ENCODE data around the gene HGFAC. TPM values are rescaled to one million over a fixed set of nuclear protein-coding genes. Genes with fewer than 3 reads are reported as not detected.

Gene HGFAC
- total RNA-seq, 1 donor from 2014 or later, result not detected

DNA sequence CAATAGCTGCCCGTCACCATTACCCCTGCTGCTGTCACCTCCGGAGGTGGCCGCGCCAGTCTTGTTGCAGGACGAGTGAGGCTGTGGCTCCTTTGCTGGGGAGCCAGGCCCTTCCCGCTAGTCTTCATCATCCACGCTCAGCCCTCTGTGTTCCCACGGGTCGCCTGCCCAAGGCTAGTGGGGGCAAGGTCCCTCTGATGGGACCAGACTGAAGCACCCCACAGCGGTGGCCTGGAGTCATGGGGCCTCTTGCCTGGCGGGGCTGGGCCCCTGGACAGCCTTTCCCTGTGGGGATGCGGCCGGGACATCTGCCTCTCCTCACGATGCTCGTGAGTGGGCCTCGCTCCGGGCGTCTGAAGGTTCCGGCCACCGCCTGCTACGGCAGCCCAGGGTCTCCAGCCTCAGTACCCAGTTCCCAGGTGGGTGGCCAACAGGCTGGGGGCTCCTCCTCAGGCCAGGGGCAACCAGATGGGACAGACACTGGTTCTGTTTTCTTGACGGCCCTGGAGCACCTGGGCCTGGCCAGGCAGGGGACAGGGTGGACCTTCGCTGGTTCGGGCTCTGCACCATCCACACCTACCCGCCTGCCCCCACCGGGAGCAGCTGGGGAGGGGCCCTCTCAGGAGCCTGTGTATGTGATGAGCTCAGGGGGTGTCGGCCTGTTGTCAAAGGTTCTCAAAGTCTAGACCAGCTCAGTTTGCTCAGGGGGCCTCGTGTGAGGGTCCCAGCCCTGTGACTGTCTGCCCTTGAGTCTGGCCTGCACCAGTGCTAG, 53.6 kb downstream of the HGFAC start:
- H3K36me3 ChIP-seq, result no peaks in the 10 kb centered on the region
- H3K27me3 ChIP-seq, result no peaks in the 10 kb centered on the region
- intact Hi-C loops (cut with DNase I), result no loop called here
- no peaks in the 10 kb centered on the region for H3K4me1 ChIP-seq
- no peak overlapping the region for H3K27ac ChIP-seq
- H3K4me3 ChIP-seq, result no peak overlapping the region
- no peak for TF ChIP-seq POLR2A (IDR thresholded peaks at IDR 0.05)
- TF ChIP-seq, protein P1, sequence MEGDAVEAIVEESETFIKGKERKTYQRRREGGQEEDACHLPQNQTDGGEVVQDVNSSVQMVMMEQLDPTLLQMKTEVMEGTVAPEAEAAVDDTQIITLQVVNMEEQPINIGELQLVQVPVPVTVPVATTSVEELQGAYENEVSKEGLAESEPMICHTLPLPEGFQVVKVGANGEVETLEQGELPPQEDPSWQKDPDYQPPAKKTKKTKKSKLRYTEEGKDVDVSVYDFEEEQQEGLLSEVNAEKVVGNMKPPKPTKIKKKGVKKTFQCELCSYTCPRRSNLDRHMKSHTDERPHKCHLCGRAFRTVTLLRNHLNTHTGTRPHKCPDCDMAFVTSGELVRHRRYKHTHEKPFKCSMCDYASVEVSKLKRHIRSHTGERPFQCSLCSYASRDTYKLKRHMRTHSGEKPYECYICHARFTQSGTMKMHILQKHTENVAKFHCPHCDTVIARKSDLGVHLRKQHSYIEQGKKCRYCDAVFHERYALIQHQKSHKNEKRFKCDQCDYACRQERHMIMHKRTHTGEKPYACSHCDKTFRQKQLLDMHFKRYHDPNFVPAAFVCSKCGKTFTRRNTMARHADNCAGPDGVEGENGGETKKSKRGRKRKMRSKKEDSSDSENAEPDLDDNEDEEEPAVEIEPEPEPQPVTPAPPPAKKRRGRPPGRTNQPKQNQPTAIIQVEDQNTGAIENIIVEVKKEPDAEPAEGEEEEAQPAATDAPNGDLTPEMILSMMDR (IDR thresholded peaks at IDR 0.05), result no peak
- no peak for TF ChIP-seq POLR2AphosphoS5 (IDR thresholded peaks at IDR 0.05; ENCODE audit: insufficient read depth in 1 of 2, low read depth in 1 of 2)
- no peaks in the 10 kb centered on the region for H3K9me3 ChIP-seq
- DNase-seq (ENCODE audit: extremely low spot score in 2 of 2), result no peak

DNA sequence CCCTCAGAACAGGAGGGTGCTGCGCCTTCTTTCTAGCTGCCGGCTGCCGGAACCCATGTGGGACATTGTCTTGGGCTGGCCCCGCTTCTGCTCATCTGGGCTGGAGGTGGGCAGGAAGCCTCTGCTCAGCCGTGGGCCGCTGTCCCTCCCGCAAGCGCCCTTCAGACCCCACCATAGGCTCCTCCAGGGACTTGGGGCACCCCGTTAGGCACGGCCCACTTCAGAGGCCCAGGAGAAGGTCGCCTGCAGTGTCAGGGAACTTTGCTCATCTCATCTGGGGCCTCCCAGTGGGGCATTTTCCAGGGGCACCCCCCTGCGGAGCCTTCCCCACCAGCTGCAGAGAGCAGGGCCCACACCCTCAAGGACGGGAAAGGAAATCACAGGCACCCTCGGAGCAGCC, 54.3 kb downstream of the HGFAC start:
- Histone ChIP-seq H3K4me3 (no peak overlapping the region), H3K36me3 (no peaks in the 10 kb centered on the region), H3K4me1 (no peaks in the 10 kb centered on the region), H3K27ac (no peak overlapping the region), H3K9me3 (no peaks in the 10 kb centered on the region), H3K27me3 (no peaks in the 10 kb centered on the region)
- intact Hi-C loops (cut with DNase I), result no loop called here
- DNase-seq (ENCODE audit: extremely low spot score in 2 of 2), result no peak
- TF ChIP-seq, protein P1 (IDR thresholded peaks at IDR 0.05), result no peak
- no peak for TF ChIP-seq POLR2AphosphoS5 (IDR thresholded peaks at IDR 0.05; ENCODE audit: insufficient read depth in 1 of 2, low read depth in 1 of 2)
- no peak for TF ChIP-seq POLR2A (IDR thresholded peaks at IDR 0.05)

DNA sequence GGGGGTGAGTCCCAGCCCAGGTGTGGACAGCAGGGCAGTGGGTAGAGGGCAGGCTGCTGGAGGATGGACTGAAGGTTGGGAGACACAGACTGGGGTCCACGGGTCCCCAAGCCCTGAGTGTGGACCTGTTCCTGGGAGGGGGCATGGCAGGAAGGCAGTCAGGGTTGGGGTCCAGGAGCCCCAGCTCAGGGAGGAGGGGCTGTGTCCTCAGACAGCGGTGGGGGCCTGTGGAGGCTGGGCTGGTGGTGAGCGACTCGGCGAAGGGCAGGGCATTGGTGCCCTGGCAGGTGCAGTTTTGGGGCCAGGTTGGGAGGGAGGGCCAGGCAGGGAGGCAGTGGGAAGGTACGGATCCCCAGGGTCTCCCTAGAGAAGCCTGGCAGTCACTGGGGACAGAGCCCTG, 55.3 kb downstream of the HGFAC start:
- Histone ChIP-seq H3K4me3 (no peak overlapping the region), H3K4me1 (no peaks in the 10 kb centered on the region), H3K9me3 (no peaks in the 10 kb centered on the region), H3K36me3 (no peaks in the 10 kb centered on the region), H3K27ac (no peak overlapping the region), H3K27me3 (no peaks in the 10 kb centered on the region)
- TF ChIP-seq, protein P1 (IDR thresholded peaks at IDR 0.05), result no peak
- TF ChIP-seq POLR2A (IDR thresholded peaks at IDR 0.05) (no peak), POLR2AphosphoS5 (IDR thresholded peaks at IDR 0.05; ENCODE audit: insufficient read depth in 1 of 2, low read depth in 1 of 2) (no peak)
- intact Hi-C loops (cut with DNase I), result no loop called here
- no peak for DNase-seq (ENCODE audit: extremely low spot score in 2 of 2)

DNA sequence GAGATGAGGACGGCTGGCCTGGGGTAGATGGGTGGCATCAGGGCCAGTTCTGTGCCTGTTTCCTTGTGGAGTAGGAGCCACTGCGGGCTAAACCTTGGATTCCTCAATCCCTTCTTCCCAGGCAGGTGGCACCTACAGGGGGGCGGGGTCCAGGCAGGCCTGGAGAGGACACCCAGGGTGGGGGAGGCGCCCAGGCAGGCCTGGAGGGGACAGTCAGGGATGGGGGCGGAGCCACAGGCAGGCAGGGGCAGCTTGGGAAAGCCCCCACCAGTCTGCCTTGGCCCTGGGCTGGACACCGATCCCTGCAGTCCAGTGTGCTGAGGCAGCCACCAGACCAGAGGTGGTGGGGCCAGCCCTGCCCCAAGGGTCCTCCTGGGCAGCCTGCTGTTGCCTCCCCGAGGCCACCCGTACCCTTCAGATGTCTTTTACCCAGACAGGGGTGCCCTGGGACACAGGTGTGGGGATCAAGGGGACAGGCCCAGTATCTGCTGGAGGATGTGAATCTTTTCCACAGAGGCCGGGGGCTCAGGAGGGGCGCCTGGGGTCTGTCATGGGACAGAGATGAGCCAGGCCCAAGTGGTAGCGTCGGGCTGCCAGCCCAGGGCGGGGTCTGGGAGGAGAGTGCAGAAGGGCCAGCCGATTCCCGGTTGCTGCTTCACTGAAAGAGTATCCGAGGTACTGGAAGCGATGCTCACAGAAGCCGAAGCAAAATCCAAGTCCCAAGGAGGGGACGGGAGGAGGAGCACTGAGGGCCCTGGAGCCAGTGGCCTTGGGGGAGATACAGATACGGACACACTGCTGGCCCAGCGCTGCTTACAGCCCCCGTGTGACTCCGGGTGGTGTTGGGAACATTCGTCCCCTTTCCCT, 56.0 kb downstream of the HGFAC start:
- Histone ChIP-seq H3K9me3 (no peaks in the 10 kb centered on the region), H3K4me3 (no peak overlapping the region), H3K27ac (no peak overlapping the region), H3K4me1 (peaks cover 2% of the 10 kb centered on the region), H3K36me3 (no peaks in the 10 kb centered on the region), H3K27me3 (no peaks in the 10 kb centered on the region)
- DNase-seq (ENCODE audit: extremely low spot score in 2 of 2), result no peak
- intact Hi-C loops (cut with DNase I), result no loop called here
- TF ChIP-seq POLR2A (IDR thresholded peaks at IDR 0.05), result no peak
- TF ChIP-seq, protein P1 (IDR thresholded peaks at IDR 0.05), result no peak
- TF ChIP-seq POLR2AphosphoS5 (IDR thresholded peaks at IDR 0.05; ENCODE audit: insufficient read depth in 1 of 2, low read depth in 1 of 2), result no peak
